ENCODE measurements around the gene FYN. TPM values are rescaled to one million over a fixed set of nuclear protein-coding genes. Genes with fewer than 3 reads are reported as not detected.

Gene FYN
- total and polyA plus RNA-seq, 4 experiments from 2014 or later = 338 to 713 (median 564) TPM

DNA sequence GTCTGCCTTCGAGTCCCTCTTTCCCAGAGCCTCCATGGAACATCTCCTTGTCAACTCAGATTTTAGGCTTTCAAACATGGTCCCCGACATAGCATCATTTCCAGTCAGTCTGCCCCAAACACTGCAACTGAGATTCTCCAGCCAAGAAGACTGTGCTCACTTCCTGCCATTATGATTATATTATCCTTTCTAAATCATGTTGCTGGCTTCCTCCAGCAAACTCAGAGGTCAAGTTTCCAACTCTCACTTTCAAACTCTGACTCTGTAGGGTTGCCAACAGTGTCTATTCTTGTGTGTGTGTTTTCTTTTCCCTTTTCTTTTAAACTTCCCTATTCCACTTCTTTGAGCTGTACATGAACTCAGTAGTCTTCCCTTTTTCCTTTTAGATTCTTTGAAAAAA lies 206.4 kb downstream of the FYN start:
- DNase-seq = no peak
- Histone ChIP-seq H3K27me3 (ENCODE audit: insufficient read depth, low read length) (no peaks in the 10 kb centered on the region), H3K27ac (ENCODE audit: low read depth, low read length) (no peak overlapping the region), H3K36me3 (ENCODE audit: insufficient read depth, low read length) (peaks cover 66% of the 10 kb centered on the region), H3K9me3 (ENCODE audit: control insufficient read depth in 1 of 2, low read length in 2 of 2) (no peaks in the 10 kb centered on the region), H3K4me1 (ENCODE audit: insufficient read depth, low read length) (no peaks in the 10 kb centered on the region), H3K4me3 (ENCODE audit: low read length in 2 of 2) (no peak overlapping the region)
- peak overlapping the region in 5 of 7 donors; percentile 39 to 80 (median 77) for H3K27ac Mint-ChIP-seq
- ChIA-PET POLR2A (ENCODE audit: partially characterized antibody) (interaction anchor here (0.6 to 1.1 kb wide), 3 partner anchors 10 to 379 kb away, joined by 3 read pairs; no protein-coding TSS in a partner anchor), CTCF (ENCODE audit: partially characterized antibody) (interaction anchor here (1.0 kb wide), 1 partner anchor 188 kb away, joined by 4 read pairs; no protein-coding TSS in a partner anchor)
- H3K4me3 Mint-ChIP-seq = no peak overlapping the region
- H3K4me1 Mint-ChIP-seq = peaks cover 4 to 18% (median 7%) of the 10 kb centered on the region in 4 donors
- H3K9me3 Mint-ChIP-seq = peaks cover 0 to 8% (median 0%) of the 10 kb centered on the region in 8 donors
- intact Hi-C loops (cut with micrococcal nuclease) = no loop called here
- no peaks in the 10 kb centered on the region for H3K27me3 Mint-ChIP-seq
- H3K36me3 Mint-ChIP-seq = peaks cover 59 to 85% of the 10 kb centered on the region in 2 donors

DNA sequence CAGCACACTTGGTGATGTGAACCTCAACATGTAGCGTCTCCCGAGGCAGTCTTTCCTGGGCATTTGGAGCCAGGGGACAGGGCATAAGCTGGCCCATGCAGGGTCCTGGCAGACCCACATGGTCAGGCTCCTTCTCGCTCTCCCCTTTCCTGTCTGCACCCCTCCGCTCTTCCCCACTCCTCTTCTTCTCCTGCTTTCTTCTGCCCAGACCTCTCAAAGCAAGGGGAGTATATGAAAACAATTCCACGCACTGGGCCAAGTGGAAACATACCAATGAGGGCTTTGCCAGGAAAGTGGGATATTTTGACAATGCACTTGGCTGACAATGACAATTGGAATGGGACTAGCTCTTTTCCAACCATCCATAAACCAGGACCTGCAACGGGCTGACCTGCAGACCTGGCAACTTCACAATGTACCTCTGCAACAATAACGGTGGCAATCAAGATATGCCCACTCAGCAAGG lies 208.7 kb downstream of the FYN start:
- H3K9me3 ChIP-seq (ENCODE audit: control insufficient read depth in 1 of 2, low read length in 2 of 2) = no peaks in the 10 kb centered on the region
- intact Hi-C loops (cut with micrococcal nuclease) = no loop called here
- H3K27ac Mint-ChIP-seq = peak overlapping the region in 2 of 7 donors; percentile 7 to 75
- ChIA-PET CTCF (ENCODE audit: partially characterized antibody) (no interaction called here), POLR2A (ENCODE audit: partially characterized antibody) (interaction anchor here (0.7 to 1.1 kb wide), 2 partner anchors 12 to 13 kb away, joined by 3 read pairs; no protein-coding TSS in a partner anchor)
- no peak overlapping the region for H3K4me3 Mint-ChIP-seq
- no peaks in the 10 kb centered on the region for H3K4me1 ChIP-seq (ENCODE audit: insufficient read depth, low read length)
- H3K27me3 Mint-ChIP-seq = no peaks in the 10 kb centered on the region
- peaks cover 2 to 18% (median 6%) of the 10 kb centered on the region in 4 donors for H3K4me1 Mint-ChIP-seq
- peaks cover 50% of the 10 kb centered on the region for H3K36me3 ChIP-seq (ENCODE audit: insufficient read depth, low read length)
- peaks cover 0 to 5% (median 0%) of the 10 kb centered on the region in 8 donors for H3K9me3 Mint-ChIP-seq
- peaks cover 47 to 80% of the 10 kb centered on the region in 2 donors for H3K36me3 Mint-ChIP-seq
- no peak for DNase-seq
- no peak overlapping the region for H3K27ac ChIP-seq (ENCODE audit: low read depth, low read length)
- no peak overlapping the region for H3K4me3 ChIP-seq (ENCODE audit: low read length in 2 of 2)
- H3K27me3 ChIP-seq (ENCODE audit: insufficient read depth, low read length) = no peaks in the 10 kb centered on the region

- CTCF ChIA-PET (ENCODE audit: partially characterized antibody) = interaction anchor here (0.8 kb wide), 1 partner anchor 499 kb away, joined by 3 read pairs; no protein-coding TSS in a partner anchor
Measured at GRCh38 chr6:111663692-111664564, 209.3 kb downstream of the FYN start.

GRCh38 chr6:111662794-111663593 lies 210.3 kb downstream of the FYN start:
- Mint-ChIP-seq H3K36me3 (peaks cover 36 to 66% of the 10 kb centered on the region in 2 donors), H3K9me3 (peaks cover 0 to 5% (median 0%) of the 10 kb centered on the region in 8 donors), H3K4me3 (no peak overlapping the region), H3K27me3 (no peaks in the 10 kb centered on the region), H3K4me1 (peaks cover 1 to 15% (median 5%) of the 10 kb centered on the region in 4 donors), H3K27ac (peak overlapping the region in 6 of 7 donors; percentile 13 to 78 (median 44))
- ChIA-PET POLR2A (ENCODE audit: partially characterized antibody) (no interaction called here), CTCF (ENCODE audit: partially characterized antibody) (interaction anchor here (0.8 kb wide), 1 partner anchor 500 kb away, joined by 3 read pairs; no protein-coding TSS in a partner anchor)
- Histone ChIP-seq H3K4me3 (ENCODE audit: low read length in 2 of 2) (no peak overlapping the region), H3K27ac (ENCODE audit: low read depth, low read length) (no peak overlapping the region), H3K27me3 (ENCODE audit: insufficient read depth, low read length) (no peaks in the 10 kb centered on the region), H3K36me3 (ENCODE audit: insufficient read depth, low read length) (peaks cover 44% of the 10 kb centered on the region), H3K9me3 (ENCODE audit: control insufficient read depth in 1 of 2, low read length in 2 of 2) (no peaks in the 10 kb centered on the region), H3K4me1 (ENCODE audit: insufficient read depth, low read length) (no peaks in the 10 kb centered on the region)
- intact Hi-C loops (cut with micrococcal nuclease) = no loop called here
- no peak for DNase-seq

More at GRCh38 chr6:111663692-111664564, 209.3 kb downstream of the FYN start:
- H3K4me3 ChIP-seq (ENCODE audit: low read length in 2 of 2) = no peak overlapping the region
- Mint-ChIP-seq H3K4me1 (peaks cover 2 to 18% (median 6%) of the 10 kb centered on the region in 4 donors), H3K9me3 (peaks cover 0 to 5% (median 0%) of the 10 kb centered on the region in 8 donors), H3K27me3 (no peaks in the 10 kb centered on the region), H3K36me3 (peaks cover 45 to 76% of the 10 kb centered on the region in 2 donors), H3K4me3 (no peak overlapping the region), H3K27ac (peak overlapping the region in 4 of 7 donors; percentile 8 to 64 (median 39))
- H3K36me3 ChIP-seq (ENCODE audit: insufficient read depth, low read length) = peaks cover 46% of the 10 kb centered on the region
- no peak overlapping the region for H3K27ac ChIP-seq (ENCODE audit: low read depth, low read length)
- H3K9me3 ChIP-seq (ENCODE audit: control insufficient read depth in 1 of 2, low read length in 2 of 2) = no peaks in the 10 kb centered on the region
- intact Hi-C loops (cut with micrococcal nuclease) = no loop called here
- DNase-seq = no peak
- POLR2A ChIA-PET (ENCODE audit: partially characterized antibody) = interaction anchor here (0.7 to 1.1 kb wide), 2 partner anchors 12 to 13 kb away, joined by 3 read pairs; no protein-coding TSS in a partner anchor
- no peaks in the 10 kb centered on the region for H3K27me3 ChIP-seq (ENCODE audit: insufficient read depth, low read length)
- H3K4me1 ChIP-seq (ENCODE audit: insufficient read depth, low read length) = no peaks in the 10 kb centered on the region

- Histone ChIP-seq H3K9me3 (ENCODE audit: control insufficient read depth in 1 of 2, low read length in 2 of 2) (no peaks in the 10 kb centered on the region), H3K36me3 (ENCODE audit: insufficient read depth, low read length) (peaks cover 38% of the 10 kb centered on the region), H3K4me1 (ENCODE audit: insufficient read depth, low read length) (no peaks in the 10 kb centered on the region), H3K27me3 (ENCODE audit: insufficient read depth, low read length) (no peaks in the 10 kb centered on the region), H3K4me3 (ENCODE audit: low read length in 2 of 2) (no peak overlapping the region), H3K27ac (ENCODE audit: low read depth, low read length) (no peak overlapping the region)
- H3K27me3 Mint-ChIP-seq = no peaks in the 10 kb centered on the region
- POLR2A ChIA-PET (ENCODE audit: partially characterized antibody) = no interaction called here
- H3K36me3 Mint-ChIP-seq = peaks cover 31 to 59% of the 10 kb centered on the region in 2 donors
- no peak overlapping the region for H3K4me3 Mint-ChIP-seq
- DNase-seq = no peak
- H3K4me1 Mint-ChIP-seq = peaks cover 0 to 13% (median 5%) of the 10 kb centered on the region in 4 donors
- H3K9me3 Mint-ChIP-seq = peaks cover 0 to 5% (median 0%) of the 10 kb centered on the region in 8 donors
- CTCF ChIA-PET (ENCODE audit: partially characterized antibody) = no interaction called here
- H3K27ac Mint-ChIP-seq = peak overlapping the region in 6 of 7 donors; percentile 13 to 80 (median 22)
- intact Hi-C loops (cut with micrococcal nuclease) = no loop called here
Measured at GRCh38 chr6:111662072-111662793, 211.0 kb downstream of the FYN start.

DNA sequence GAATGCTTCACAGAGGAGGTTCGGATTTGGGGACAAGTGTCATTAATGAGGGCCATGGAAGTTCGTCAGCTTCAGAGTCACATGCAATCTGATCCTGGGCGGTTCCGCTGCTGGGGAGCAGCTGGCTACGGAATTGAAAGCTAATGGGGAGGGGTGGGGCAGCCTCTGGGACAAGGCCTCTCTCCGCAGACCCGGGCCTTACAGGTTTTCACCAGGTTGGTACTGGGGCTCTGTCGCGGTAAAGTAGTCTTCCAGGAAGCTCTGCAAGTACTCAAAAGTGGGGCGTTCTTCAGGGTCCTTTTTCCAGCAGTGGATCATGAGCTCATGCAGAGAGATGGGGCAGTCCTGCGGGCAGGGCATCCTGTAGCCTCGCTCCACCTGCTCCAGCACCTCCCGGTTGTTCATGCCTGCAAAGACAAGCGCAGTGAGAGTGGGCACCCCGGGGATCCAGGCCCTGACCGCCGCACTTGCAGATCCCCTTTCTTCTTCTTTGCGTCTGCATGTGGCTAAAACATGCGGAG lies 211.7 kb downstream of the FYN start:
- Histone ChIP-seq H3K4me3 (ENCODE audit: low read length in 2 of 2) (no peak overlapping the region), H3K9me3 (ENCODE audit: control insufficient read depth in 1 of 2, low read length in 2 of 2) (no peaks in the 10 kb centered on the region), H3K36me3 (ENCODE audit: insufficient read depth, low read length) (peaks cover 33% of the 10 kb centered on the region), H3K4me1 (ENCODE audit: insufficient read depth, low read length) (no peaks in the 10 kb centered on the region), H3K27me3 (ENCODE audit: insufficient read depth, low read length) (no peaks in the 10 kb centered on the region), H3K27ac (ENCODE audit: low read depth, low read length) (no peak overlapping the region)
- H3K4me1 Mint-ChIP-seq = peaks cover 0 to 13% (median 3%) of the 10 kb centered on the region in 4 donors
- H3K36me3 Mint-ChIP-seq = peaks cover 26 to 54% of the 10 kb centered on the region in 2 donors
- H3K4me3 Mint-ChIP-seq = no peak overlapping the region
- CTCF ChIA-PET (ENCODE audit: partially characterized antibody) = no interaction called here
- DNase-seq = no peak
- peaks cover 0 to 2% (median 0%) of the 10 kb centered on the region in 8 donors for H3K9me3 Mint-ChIP-seq
- peak overlapping the region in 2 of 7 donors; percentile 32 to 80 for H3K27ac Mint-ChIP-seq
- POLR2A ChIA-PET (ENCODE audit: partially characterized antibody) = no interaction called here
- no peaks in the 10 kb centered on the region for H3K27me3 Mint-ChIP-seq
- intact Hi-C loops (cut with micrococcal nuclease) = no loop called here
